HepG2 (cell line): ENCODE data around the gene JPH4. TPM values are rescaled to one million over a fixed set of nuclear protein-coding genes. Genes with fewer than 3 reads are reported as not detected.
A peak's percentile ranks its signal among the peaks of the same experiment; 100 is the strongest.

Experiments
- ATF7 ChIP-seq, 2 experiments: fragments of 450-650 bp in 1 of 2; sonication (generic) in 1 of 2; formaldehyde crosslinking in 1 of 2; IDR thresholded peaks; 2 replicates each; pipeline versions ENCODE4 v1.4.0 to v1.6.1; 2016 to 2020; ENCODE audit warnings: antibody characterized with exemption in 1 of 2, mild to moderate bottlenecking in 1 of 2, missing genetic modification reagents in 1 of 2
- ATM ChIP-seq: fragments of 450-650 bp; IDR thresholded peaks from 2 replicates; pipeline ENCODE4 v1.7.1; 2017; ENCODE audit warnings: mild to moderate bottlenecking, borderline replicate concordance
- BORCS8-MEF2B ChIP-seq: sonication (generic); formaldehyde crosslinking; IDR thresholded peaks from 2 replicates; pipeline ENCODE4 v1.8.0; 2022; ENCODE audit warnings: mild to moderate bottlenecking, missing genetic modification reagents
- CBX2 ChIP-seq, 2 experiments: fragments of 200-600 bp in 1 of 2; sonication (generic); formaldehyde crosslinking in 1 of 2; IDR thresholded peaks; 2 replicates each; pipeline versions ENCODE4 v1.7.0 to v1.8.1; 2018 to 2022; ENCODE audit warnings: low read depth in 2 of 2, low read length in 1 of 2, mild to moderate bottlenecking in 1 of 2, missing genetic modification reagents in 1 of 2
- CC2D1A ChIP-seq: sonication (generic); formaldehyde crosslinking; IDR thresholded peaks from 2 replicates; pipeline ENCODE4 v1.8.1; 2023; ENCODE audit warnings: mild to moderate bottlenecking, missing genetic modification reagents
- EEA1 ChIP-seq: sonication (generic); formaldehyde crosslinking; IDR thresholded peaks from 2 replicates; pipeline ENCODE4 v1.5.1; 2020; ENCODE audit warnings: mild to moderate bottlenecking, missing genetic modification reagents, borderline replicate concordance
- GMEB2 ChIP-seq: IDR thresholded peaks from 2 replicates; pipeline ENCODE4 v1.6.1; 2016; ENCODE audit warnings: missing biosample characterization, missing genetic modification reagents, low read depth
- LCORL ChIP-seq, 2 experiments: fragments of 450-650 bp in 1 of 2; sonication (generic) in 1 of 2; formaldehyde crosslinking in 1 of 2; IDR thresholded peaks; 2 replicates each; pipeline versions ENCODE4 v1.5.0 to v1.6.1; 2017 to 2020; ENCODE audit warnings: antibody characterized with exemption in 1 of 2, missing genetic modification reagents in 1 of 2
- NCOA1 ChIP-seq: sonication (generic); formaldehyde crosslinking; IDR thresholded peaks from 2 replicates; pipeline ENCODE4 v1.9.0; 2021; ENCODE audit warnings: missing genetic modification reagents
- PHF21A ChIP-seq: sonication (generic); formaldehyde crosslinking; IDR thresholded peaks from 2 replicates; pipeline ENCODE4 v1.5.0; 2020; ENCODE audit warnings: mild to moderate bottlenecking, missing genetic modification reagents
- RBFOX2 ChIP-seq: fragments of 200-400 bp; formaldehyde crosslinking; IDR thresholded peaks from 2 replicates; pipeline ENCODE4 v1.6.1; 2017; ENCODE audit warnings: low read depth, mild to moderate bottlenecking, low read length
- SOX13 ChIP-seq, 3 experiments: fragments of 450-650 bp in 1 of 3; sonication (generic) in 1 of 3; formaldehyde crosslinking in 1 of 3; IDR thresholded peaks in 2 of 3; conservative IDR thresholded peaks in 1 of 3; 2 replicates each; pipeline versions ENCODE4 v1.5.0 to v1.6.1; 2016 to 2020; ENCODE audit warnings: antibody characterized with exemption in 1 of 3, mild to moderate bottlenecking in 1 of 3, missing compliant biosample characterization in 1 of 3, missing genetic modification reagents in 1 of 3, moderate library complexity in 1 of 3
- ZNF468 ChIP-seq: sonication (generic); formaldehyde crosslinking; IDR thresholded peaks from 2 replicates; pipeline ENCODE4 v1.8.0; 2022; ENCODE audit warnings: mild to moderate bottlenecking, moderate library complexity, missing genetic modification reagents
- ZNF510 ChIP-seq: sonication (generic); formaldehyde crosslinking; IDR thresholded peaks from 2 replicates; pipeline ENCODE4 v1.4.0; 2020; ENCODE audit warnings: low read depth, mild to moderate bottlenecking, missing genetic modification reagents
- polyA plus RNA-seq, 8 experiments: library from polyadenylated mRNA; depleted of rRNA in 3 of 8; stranded (reverse) in 7 of 8; unstranded in 1 of 8; fragments of >200 nt; fragmentation: Illumina TruSeq in 4 of 8; extraction: Trizol in 4 of 8; gene quantifications; 2 replicates each; pipeline versions ENCODE4 v1.2.1 to v1.2.3, GENCODE V29; 2011 to 2016; ENCODE audit warnings: low read depth in 4 of 8, missing spikeins in 1 of 8, mixed read lengths in 1 of 8; ENCODE audit not compliant: insufficient read depth in 1 of 8
- total RNA-seq, 5 experiments: library from RNA; depleted of rRNA; stranded (reverse); fragments of >200 nt; fragmentation: Illumina TruSeq; extraction: Trizol; gene quantifications; 2 replicates each; pipeline ENCODE4 v1.2.3, GENCODE V29; 2016; ENCODE audit warnings: low read depth in 1 of 5
- TF ChIP-seq, protein P1 (sequence below): sonication (generic); formaldehyde crosslinking; IDR thresholded peaks from 2 replicates; pipeline ENCODE4 v1.9.0; 2021; ENCODE audit warnings: missing genetic modification reagents, borderline replicate concordance
- TF ChIP-seq, protein P2 (sequence below): IDR thresholded peaks from 2 replicates; pipeline ENCODE4 v1.6.1; 2016
- TF ChIP-seq, protein P3 (sequence below): IDR thresholded peaks from 2 replicates; pipeline ENCODE4 v1.6.1; 2016; ENCODE audit warnings: missing compliant biosample characterization, missing genetic modification reagents, borderline replicate concordance

JPH4 gene
- total and polyA plus RNA-seq, 2 of the 13 experiments (the other 11 are each of a cell fraction or from before 2014, with no cell fraction given) = 0.08 to 0.22 TPM

DNA sequence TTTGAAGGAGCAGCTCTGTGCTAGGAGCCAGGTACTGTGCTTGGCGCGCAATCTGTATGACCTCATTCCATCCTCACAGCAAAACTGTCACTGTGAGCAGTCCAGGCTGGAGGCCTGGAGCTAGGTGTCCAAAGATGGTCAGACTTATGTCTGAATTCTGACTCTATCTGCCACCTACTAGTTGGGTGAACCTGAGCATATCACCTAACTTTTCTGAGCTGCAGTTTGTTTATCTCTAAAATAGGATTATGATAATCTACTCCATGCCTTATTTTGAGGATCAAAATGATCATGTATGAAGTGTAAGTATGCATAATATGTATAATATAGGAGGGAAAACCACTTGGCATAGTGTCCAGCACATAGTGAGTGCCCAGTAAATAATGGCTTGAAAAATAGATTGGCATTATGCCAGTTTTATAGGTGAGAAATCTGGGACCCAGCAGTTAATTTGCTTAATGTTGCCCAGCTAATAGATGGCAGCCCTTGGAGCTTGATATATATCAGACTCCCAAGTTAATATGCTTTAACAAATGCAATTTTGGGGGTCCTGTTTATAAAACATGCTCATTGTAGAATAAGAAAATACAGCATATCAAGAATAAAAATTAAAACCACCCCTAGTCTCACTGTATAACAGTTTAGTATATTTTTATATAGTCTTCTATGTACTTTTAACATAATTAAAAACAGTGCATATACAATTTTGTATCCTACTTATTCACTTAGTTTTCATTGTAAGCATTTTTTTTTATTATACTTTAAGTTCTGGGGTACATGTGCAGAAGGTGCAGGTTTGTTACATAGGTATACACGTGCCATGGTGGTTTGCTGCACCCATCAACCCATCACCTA lies 4.5 kb upstream of the JPH4 start (continued):
- TF ChIP-seq, protein P1, sequence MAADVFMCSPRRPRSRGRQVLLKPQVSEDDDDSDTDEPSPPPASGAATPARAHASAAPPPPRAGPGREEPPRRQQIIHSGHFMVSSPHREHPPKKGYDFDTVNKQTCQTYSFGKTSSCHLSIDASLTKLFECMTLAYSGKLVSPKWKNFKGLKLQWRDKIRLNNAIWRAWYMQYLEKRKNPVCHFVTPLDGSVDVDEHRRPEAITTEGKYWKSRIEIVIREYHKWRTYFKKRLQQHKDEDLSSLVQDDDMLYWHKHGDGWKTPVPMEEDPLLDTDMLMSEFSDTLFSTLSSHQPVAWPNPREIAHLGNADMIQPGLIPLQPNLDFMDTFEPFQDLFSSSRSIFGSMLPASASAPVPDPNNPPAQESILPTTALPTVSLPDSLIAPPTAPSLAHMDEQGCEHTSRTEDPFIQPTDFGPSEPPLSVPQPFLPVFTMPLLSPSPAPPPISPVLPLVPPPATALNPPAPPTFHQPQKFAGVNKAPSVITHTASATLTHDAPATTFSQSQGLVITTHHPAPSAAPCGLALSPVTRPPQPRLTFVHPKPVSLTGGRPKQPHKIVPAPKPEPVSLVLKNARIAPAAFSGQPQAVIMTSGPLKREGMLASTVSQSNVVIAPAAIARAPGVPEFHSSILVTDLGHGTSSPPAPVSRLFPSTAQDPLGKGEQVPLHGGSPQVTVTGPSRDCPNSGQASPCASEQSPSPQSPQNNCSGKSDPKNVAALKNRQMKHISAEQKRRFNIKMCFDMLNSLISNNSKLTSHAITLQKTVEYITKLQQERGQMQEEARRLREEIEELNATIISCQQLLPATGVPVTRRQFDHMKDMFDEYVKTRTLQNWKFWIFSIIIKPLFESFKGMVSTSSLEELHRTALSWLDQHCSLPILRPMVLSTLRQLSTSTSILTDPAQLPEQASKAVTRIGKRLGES = peak; percentile 23; the same call in 1 of the 2 replicates
- TF ChIP-seq ATM (no peak), NCOA1 (CRISPR knock-in tag) (no peak), CBX2 (IDR thresholded peaks at IDR 0.05; ENCODE audit: low read depth, low read length) (no peak), CBX2 (CRISPR knock-in tag; IDR thresholded peaks at IDR 0.05; ENCODE audit: low read depth) (no peak), ZNF510 (CRISPR knock-in tag) (peak; percentile 9; the same call in 1 of the 2 replicates), LCORL (IDR thresholded peaks at IDR 0.05) (peak; percentile 99), LCORL (CRISPR knock-in tag; IDR thresholded peaks at IDR 0.05) (no peak), GMEB2 (0 out of 2 replicates have a peak, but pooled peaks have one; percentile 3), CC2D1A (0 out of 2 replicates have a peak, but pooled peaks have one; percentile 46), ZNF468 (CRISPR knock-in tag) (no peak), RBFOX2 (peak; percentile 87), EEA1 (CRISPR knock-in tag) (no peak), SOX13 (IDR thresholded peaks at IDR 0.05) (no peak), SOX13 (CRISPR knock-in tag; conservative IDR thresholded peaks at IDR 0.05 in 1 of 2, IDR thresholded peaks at IDR 0.05 in 1 of 2) (peak in 1 of 2 experiments; percentile 95; a peak in 2 of 4 replicates), BORCS8-MEF2B (CRISPR knock-in tag) (no peak), PHF21A (0 out of 2 replicates have a peak, but pooled peaks have one; percentile 32), ATF7 (IDR thresholded peaks at IDR 0.05) (peak; percentile 59), ATF7 (CRISPR knock-in tag; IDR thresholded peaks at IDR 0.05) (no peak; the same call in 1 of the 2 replicates)
- TF ChIP-seq, protein P2, sequence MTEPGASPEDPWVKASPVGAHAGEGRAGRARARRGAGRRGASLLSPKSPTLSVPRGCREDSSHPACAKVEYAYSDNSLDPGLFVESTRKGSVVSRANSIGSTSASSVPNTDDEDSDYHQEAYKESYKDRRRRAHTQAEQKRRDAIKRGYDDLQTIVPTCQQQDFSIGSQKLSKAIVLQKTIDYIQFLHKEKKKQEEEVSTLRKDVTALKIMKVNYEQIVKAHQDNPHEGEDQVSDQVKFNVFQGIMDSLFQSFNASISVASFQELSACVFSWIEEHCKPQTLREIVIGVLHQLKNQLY (CRISPR knock-in tag) = peak; percentile 34; the same call in 1 of the 2 replicates
- TF ChIP-seq, protein P3, sequence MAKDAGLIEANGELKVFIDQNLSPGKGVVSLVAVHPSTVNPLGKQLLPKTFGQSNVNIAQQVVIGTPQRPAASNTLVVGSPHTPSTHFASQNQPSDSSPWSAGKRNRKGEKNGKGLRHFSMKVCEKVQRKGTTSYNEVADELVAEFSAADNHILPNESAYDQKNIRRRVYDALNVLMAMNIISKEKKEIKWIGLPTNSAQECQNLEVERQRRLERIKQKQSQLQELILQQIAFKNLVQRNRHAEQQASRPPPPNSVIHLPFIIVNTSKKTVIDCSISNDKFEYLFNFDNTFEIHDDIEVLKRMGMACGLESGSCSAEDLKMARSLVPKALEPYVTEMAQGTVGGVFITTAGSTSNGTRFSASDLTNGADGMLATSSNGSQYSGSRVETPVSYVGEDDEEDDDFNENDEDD = peak; percentile 29; the same call in 1 of the 2 replicates
